HuH-7.5 (cell line): ENCODE results near the gene TMEM151A.
"Not testable (repeated sequence)": the region's sequence is repeated elsewhere in the genome, so short reads cannot be mapped to it uniquely, and the experiment has no call there.

Experiments used
- DNase-seq: peaks from one replicate; pipeline ENCODE4 v3.0.0; 2011; ENCODE audit warnings: low spot score

TMEM151A gene

DNA sequence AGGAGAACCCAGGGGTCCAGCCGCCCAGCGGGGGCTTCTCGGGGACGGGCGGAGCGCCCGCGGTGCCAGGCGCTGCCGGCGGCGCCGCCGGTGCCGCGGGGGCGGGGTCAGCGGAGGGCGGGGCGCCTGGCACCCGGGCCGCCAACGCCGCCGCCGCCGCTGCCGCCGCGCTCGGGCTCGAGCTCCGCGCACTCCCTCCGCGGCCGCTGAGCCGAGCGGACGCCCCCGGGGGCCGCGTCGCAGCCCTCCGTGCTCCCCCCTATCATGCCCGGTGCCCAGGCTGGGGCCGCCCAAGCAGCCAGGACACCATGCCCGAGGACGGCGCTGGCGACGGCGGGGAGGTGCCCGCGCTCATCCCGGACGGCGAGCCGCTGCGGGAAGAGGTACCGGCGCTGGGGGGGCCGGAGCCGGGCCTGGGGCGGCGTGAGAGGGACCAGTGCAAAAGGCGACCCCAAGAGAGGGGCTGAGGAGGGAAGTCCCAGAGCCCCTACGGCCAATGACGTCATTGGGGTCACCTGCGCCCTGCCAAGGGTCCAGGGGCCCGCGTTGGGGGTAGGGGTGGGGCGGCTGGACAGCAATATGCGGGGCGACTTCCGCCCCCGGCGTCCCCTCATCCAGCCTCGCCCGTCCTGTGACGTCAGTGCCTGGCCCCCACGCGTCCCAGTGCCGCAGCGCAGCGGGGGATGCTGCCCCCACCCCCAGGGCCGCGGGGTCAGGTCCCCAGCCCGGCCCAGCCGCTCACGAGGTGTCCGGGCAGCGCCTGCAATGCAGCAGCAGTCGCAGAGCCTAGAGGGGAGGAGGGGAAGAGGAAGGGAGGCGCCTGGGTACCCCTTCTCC, at the start of gene TMEM151A:
Gene TMEM151A, plus strand, starts transcription at position 189 of the 837 bp plus-strand sequence. Its CDS starts 120 bp downstream, at position 309.
- peak; percentile 97 for DNase-seq

DNA sequence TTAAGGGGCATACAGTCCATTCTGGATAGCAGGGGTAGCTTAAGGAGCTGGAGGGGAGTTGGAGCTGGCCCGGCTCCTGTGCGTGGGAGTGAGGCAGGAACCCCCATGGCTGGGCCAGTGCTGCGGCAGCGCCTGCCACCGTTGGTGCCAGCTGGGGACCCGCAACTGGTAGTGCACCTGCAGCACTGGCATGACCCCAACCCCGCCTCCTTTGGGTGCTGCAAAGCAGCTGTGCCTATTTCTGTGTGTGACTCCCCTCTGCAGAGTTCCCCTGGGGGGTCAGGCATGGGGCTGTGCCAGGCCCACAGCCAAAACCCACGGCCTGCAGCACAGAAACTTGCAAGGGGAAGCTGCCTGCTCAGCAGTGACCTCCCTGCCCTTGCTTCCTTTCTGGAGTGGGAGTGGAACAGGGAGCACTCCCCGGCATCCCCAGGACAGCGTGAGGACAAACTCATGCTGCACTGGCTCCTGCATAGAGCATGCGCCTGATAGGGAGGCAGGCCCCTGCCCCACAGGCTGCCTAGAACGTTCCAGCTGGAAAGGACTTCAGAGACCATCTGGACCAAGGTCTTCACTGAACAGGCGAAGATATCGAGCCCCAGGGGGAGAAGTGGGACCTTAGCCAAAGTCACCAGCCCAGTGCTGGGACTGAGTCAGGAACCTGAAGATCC, 49.5 kb upstream of the TMEM151A start:
- DNase-seq, result no peak

DNA sequence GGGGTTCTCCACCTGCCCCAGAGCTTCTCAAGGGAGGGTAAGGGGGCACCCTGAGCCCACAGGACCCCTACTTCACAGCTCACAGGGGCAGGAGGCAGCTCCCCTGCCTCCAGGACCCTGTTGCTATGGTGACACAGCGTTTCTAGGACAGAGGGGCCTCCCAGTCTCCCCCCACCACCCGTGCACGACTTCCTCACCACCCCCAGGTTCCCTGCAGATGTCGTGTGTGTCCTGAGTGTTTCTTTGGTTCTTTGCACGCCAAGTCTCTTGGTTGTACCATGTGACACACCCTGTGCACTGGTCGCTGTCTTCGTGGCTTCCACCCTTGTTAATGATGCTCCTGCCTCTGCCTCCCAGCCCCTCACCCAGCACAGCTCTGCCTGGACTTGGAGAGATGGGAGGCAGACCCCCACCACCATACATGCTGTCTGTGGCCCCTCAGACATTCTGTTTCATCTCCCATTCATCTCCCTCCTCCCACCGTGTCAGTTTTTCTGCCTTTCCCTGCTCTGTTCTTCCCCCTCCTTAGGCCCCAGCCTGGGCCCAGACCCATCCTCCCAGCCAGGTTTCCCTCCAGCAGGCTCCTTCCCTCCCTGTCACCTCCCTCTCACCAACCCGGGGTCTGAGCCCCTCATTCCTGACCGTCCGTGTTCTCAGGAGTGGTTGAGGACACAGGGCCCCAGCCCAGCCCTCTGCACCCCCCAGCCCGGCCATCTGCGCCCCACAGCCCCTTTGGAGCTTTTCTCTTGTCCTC, 47.7 kb upstream of the TMEM151A start:
- no peak for DNase-seq

DNA sequence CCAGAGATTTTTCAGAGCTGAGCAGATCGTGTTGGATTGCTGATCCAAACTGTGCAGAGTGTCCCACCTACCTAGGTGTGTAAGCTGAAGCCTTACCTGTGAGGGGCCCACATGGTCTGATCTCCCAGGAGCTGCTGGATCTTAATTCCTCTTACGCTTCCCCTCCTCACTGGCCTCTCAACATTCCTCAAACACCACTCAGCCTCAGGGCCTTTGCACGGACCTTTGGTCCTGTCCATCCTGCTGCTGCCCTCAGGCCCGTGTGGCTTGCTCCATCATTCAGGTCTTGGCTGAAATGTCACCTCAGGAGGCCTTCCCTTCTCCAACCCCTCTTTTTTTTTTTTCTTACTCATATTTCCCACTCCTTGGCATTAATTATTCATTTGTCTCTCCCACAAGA, 44.4 kb upstream of the TMEM151A start:
- no peak for DNase-seq

DNA sequence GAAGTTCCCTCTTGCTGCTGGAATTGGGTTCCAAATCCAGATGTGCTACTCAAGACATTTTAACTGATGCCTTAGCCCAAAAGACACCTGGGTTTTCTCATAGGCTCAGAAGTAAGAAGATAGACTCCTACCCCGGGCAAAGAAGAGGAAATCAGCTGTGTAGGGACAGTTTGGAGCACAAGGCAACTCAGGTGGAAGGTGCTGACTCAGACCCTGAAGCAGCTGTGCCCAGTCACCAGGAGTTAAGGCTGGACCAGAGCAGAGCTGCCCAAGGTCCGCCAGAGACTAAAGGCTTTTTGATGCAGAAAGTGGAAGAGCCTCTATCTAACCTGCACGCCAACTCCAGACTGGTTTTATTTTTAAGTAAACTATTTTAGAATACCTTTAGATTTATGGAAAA, 43.9 kb upstream of the TMEM151A start:
- no peak for DNase-seq

DNA sequence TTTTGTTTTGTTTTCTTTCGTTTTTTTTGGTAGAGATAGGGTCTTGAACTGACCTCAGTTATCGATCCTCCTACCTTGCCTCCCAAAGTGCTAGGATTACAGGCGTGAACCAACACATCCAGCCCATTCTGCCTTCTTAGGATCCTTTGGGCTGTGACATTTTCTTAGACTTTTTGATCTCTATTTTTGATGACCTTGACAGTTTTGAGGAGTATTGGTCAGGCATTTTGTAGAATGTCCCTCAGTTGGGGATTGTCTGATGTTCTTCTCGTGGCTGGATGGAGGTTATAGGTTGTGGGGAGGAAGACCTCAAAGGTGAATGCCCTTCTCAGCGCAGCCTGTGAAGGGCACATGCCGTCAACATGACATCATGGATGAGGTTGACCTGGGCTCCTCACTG, 42.8 kb upstream of the TMEM151A start:
- no peak for DNase-seq

DNA sequence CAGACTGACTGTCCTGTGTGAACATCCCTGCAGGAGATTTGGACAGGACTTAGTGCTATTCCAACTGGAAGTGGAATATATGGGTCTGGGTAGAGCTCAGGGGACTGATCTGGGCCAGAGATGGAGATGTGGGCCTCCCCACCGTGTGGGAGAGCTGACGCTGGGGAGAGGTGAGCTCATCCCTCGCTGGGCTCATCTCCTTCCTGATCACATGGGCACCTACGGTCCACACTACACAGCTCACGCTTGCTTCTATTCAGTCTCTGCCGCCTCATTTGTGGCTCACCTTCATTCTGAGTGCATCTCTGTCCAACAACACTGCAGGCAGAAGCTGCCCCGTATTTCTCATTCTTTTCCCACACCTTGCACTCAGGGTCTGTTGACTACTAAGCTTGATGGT, 39.9 kb upstream of the TMEM151A start:
- DNase-seq, result no peak

DNA sequence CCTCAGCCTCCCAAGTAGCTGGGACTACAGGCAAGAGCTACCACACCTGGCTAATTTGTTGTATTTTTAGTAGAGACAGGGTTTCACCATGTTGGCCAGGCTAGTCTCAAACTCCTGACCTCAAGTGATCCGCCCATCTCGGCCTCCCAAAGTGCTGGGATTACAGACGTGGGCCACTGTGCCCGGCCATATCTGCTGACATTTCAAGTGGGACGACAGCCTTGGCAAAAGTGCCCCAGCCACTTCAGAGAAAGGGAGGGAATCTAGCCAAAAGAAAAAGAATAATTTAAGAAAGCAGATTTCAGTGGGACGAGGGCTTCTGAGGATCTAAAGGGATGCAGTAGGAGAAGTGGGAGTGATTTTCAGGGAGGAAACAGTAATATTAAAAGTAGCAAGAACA, 38.6 kb upstream of the TMEM151A start:
- not testable (repeated sequence) for DNase-seq

DNA sequence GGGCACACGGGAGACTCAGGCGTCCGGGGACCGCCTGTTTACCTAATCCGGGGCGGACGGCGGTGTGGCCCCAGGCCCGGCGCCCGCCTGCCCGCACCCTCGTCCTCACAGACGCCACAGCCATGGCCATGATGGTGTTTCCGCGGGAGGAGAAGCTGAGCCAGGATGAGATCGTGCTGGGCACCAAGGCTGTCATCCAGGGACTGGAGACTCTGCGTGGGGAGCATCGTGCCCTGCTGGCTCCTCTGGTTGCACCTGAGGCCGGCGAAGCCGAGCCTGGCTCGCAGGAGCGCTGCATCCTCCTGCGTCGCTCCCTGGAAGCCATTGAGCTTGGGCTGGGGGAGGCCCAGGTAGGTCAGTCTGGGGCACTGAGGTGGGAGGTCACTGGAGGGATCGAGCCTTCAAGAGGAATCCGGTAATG, 33.2 kb upstream of the TMEM151A start:
- no peak for DNase-seq

DNA sequence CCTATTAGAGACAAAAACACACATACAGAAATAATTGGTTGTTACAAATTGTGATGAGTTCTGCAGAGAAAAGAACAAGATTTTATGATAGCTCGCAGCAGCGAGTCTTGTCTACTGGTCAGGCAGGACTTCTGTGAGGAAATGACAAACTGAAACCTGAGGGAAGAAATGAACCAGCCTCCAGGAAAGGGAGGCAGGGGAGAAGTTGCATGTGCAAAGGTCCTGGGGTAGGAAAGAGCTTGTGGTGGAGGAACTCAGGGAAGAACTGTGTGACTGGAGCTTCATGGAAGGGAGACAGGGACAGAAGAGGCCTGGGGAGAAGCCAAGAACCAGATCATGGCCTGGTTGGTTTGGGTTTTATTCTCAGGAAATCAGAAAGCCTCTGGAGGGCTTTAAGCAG, 32.5 kb upstream of the TMEM151A start:
- DNase-seq, result no peak

DNA sequence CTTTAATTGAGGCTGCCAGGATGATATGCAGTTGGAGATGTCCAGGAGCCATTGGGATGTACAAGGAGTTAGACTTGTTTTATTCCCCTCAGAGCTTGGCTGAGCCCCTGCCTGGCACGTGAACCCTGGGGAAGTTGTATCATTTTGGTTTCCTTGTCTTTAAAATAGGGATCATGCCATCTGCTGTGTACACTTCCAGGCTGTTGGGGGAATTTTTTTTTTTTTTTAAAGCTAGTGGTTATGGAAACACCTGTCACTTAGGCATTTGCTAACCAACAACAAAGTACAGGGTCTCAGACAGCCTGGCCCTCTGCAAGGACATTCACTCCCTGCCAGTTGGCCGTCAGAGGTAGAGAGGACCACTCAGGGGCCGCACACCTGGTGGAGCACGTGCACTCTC, 31.7 kb upstream of the TMEM151A start:
- DNase-seq, result no peak

DNA sequence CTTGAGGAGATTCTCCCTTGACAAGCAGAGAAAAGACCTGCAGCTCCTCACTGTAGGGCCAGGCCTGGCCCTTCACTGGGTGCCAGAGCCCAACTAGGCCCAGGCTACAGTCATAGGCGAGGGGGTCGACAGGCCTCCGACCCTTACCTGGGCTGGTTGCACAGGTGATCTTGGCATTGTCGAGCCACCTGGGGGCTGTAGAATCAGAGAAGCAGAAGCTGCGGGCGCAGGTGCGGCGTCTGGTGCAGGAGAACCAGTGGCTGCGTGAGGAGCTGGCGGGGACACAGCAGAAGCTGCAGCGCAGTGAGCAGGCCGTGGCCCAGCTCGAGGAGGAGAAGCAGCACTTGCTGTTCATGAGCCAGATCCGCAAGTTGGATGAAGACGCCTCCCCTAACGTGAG, 30.1 kb upstream of the TMEM151A start:
- no peak for DNase-seq

DNA sequence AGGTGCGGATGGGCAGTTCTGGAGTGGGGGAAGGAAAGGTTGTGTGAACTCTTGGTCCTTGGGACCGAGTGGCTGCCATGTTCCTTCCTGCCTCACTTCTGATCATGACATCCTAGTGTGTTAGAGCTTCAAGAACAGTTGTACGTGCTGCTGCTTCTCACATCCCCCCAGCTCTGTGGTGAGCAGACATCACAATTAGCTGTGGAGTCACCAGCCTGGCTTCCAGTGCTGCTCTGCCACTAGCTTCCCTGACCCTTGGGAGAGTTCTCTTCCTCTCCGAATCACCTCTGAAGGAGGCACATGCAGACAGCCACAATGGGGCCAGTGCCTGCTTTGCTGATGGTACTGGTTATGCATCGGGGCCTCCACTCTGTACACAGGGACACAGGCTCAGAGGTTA, 29.5 kb upstream of the TMEM151A start:
- DNase-seq, result no peak

DNA sequence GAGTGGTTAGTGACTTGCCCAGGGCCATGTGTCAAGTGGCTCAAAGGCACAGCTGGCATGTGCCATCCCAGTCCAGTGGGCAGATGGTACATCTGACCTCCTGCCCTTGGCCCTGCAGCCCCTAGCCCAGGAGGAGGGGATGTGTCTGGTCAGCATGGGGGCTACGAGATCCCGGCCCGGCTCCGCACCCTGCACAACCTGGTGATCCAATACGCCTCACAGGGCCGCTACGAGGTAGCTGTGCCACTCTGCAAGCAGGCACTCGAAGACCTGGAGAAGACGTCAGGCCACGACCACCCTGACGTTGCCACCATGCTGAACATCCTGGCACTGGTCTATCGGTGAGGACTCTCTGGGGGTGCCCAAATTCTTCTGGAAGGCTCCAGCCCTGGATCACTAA, 29.0 kb upstream of the TMEM151A start:
- DNase-seq, result no peak

DNA sequence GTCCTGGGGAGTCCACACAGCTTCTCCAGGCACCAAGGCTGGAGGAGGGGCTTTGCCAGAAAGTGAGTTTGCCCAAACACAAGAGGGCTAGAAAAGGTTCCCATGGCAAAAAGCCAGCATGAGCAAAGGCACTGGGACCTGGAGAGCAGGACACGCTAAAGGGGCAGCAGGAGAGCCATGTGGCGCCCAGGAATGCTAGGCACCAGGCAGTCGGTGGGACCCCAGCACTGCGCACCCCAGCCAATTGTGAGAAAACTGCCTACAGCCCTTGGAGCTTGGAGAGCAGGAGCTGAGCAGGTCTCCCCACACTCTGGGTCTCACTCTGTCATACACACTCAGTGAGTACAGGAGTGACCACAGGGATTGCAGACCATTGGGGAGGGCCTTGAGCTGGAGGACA, 28.5 kb upstream of the TMEM151A start:
- no peak for DNase-seq

DNA sequence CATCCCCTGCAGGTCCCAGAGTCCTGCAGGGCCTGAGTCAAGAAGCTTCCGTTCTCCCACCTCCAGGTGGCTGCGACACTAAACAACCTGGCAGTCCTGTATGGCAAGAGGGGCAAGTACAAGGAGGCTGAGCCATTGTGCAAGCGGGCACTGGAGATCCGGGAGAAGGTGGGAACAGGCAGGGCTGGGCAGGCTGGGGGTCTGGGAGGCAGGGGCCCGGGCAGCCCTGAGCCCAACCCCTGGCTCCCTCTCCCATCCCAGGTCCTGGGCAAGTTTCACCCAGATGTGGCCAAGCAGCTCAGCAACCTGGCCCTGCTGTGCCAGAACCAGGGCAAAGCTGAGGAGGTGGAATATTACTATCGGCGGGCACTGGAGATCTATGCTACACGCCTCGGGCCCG, 27.9 kb upstream of the TMEM151A start:
- no peak for DNase-seq

DNA sequence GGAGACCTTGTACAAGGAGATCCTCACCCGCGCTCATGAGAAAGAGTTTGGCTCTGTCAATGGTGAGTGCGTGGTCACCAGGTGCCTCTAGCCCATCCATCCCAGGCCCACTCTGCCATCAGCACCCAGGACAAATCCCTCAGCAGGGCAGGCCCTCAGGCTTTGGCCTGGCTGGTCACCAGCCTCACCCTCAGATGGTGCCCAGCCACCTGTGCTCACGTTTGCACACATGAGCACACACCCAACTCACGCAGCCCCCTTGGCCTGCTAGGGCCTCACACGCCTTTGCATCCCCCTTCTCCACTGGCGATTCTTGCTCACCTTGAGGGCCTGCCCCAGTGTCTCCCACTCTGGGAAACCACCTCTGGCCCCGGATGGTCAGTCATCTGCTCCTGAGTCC, 27.3 kb upstream of the TMEM151A start:
- DNase-seq, result no peak

DNA sequence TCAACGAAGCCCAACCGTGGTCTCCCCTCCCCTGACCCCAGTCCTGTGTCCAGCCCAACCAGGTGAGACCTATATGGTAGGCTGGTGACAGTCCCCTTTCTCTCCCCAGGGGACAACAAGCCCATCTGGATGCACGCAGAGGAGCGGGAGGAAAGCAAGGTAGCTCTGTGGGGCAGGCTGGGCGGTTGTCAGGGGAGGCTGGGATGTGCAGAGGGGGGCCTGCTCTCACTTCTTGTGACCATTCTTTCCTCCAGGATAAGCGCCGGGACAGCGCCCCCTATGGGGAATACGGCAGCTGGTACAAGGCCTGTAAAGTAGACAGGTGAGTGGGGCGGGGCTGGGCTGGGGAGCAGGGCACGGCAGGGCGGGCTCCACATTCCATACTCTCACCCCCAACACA, 26.8 kb upstream of the TMEM151A start:
- DNase-seq, result peak; percentile 89

DNA sequence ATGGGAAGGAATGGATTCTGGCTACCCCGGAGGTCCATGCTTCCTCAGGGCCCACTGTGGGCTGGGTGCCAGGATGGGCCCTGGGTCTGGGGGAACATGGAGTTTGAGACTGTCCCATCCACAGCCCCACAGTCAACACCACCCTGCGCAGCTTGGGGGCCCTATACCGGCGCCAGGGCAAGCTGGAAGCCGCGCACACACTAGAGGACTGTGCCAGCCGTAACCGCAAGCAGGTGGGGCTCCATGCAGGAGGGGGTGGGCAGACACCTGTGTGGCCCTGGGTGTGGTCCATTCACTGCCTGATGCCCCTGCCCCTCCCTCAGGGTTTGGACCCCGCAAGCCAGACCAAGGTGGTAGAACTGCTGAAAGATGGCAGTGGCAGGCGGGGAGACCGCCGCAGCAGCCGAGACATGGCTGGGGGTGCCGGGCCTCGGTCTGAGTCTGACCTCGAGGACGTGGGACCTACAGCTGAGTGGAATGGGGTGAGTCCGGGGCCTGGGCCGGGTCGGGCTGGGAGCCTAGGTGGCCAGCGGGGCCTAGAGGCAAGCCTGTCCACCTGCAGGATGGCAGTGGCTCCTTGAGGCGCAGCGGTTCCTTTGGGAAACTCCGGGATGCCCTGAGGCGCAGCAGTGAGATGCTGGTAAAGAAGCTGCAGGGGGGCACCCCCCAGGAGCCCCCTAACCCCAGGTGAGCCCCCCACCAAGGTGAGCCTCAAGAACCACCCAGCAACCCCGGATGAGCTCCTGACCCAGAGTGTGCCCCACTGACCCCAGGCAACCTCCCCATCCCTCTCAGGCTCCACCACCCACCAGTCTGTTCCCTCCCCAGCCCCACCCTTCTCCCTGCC, 25.9 kb upstream of the TMEM151A start:
- DNase-seq, result no peak

DNA sequence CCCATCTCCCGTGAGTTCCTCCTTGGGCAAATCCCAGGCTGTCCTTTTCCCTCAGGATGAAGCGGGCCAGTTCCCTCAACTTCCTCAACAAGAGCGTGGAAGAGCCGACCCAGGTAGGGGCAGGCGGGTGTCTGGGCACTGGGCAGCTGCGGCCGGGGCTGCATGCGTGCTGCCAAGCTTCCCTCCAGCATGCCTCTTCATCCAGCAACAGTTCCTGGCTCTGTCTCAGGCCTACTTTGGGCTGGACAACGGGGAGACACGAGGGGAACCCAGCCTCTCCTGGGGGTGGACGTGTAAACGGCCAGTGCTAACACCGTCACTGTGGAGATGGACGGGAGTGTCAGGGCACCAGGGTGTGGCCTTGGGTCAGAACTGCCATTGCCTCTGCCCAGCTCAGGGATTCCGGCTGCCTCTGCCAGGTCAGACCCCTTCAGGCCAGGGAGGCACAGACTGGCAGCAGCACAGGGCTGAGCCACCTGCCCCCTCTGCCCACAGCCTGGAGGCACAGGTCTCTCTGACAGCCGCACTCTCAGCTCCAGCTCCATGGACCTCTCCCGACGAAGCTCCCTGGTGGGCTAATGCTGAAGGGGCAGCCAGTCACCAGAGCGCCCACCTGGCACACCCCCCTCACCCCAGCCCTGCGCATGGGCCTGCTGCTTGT, 25.2 kb upstream of the TMEM151A start:
- DNase-seq, result no peak

DNA sequence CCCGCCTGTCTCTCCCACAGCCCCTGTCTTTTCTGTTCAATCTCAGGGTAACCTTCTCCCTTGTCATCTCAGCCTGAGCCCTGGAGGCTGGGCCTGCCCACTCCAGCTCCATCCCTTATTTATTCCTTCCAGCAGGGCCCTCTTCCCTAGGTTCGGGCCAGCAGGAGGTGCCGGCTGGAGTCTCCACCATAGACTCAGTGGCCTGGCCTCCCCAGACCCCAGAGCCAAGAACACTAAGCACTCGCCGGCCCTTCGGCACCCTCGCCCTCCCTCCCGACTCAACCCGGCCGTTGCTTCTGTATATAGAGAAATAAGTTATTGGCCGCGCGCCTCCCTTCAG, 24.7 kb upstream of the TMEM151A start:
- DNase-seq, result no peak
